ENCODE data around the gene NR5A1.

NR5A1 gene

GRCh38 chr9:124514874-124515273 lies 7.7 kb upstream of the NR5A1 start:
- no peaks in the 10 kb centered on the region for H3K9me3 ChIP-seq (ENCODE audit: severe bottlenecking)
- no peak for DNase-seq
- no peaks in the 10 kb centered on the region for H3K27me3 ChIP-seq (ENCODE audit: insufficient read depth, low read depth, severe bottlenecking)

GRCh38 chr9:124514125-124514524 lies 6.9 kb upstream of the NR5A1 start:
- H3K9me3 ChIP-seq (ENCODE audit: severe bottlenecking), result no peaks in the 10 kb centered on the region
- no peak for TF ChIP-seq CTCF (IDR thresholded peaks at IDR 0.05; ENCODE audit: low read depth, low read length)
- DNase-seq, result no peak
- no peak overlapping the region for H3K4me3 ChIP-seq (ENCODE audit: low read depth, low read length)
- H3K27ac ChIP-seq, result 0 out of 2 replicates have a peak overlapping the region, but pooled peaks have one; percentile 1
- peaks cover 4% of the 10 kb centered on the region; the same call in 1 of the 2 replicates for H3K36me3 ChIP-seq
- H3K27me3 ChIP-seq (ENCODE audit: insufficient read depth, low read depth, severe bottlenecking), result no peaks in the 10 kb centered on the region

More at GRCh38 chr9:124514874-124515273, 7.7 kb upstream of the NR5A1 start:
- Histone ChIP-seq H3K27ac (peak overlapping the region; percentile 72), H3K4me3 (ENCODE audit: low read depth, low read length) (no peak overlapping the region), H3K36me3 (peaks cover 8% of the 10 kb centered on the region; the same call in 1 of the 2 replicates)
- TF ChIP-seq CTCF (IDR thresholded peaks at IDR 0.05; ENCODE audit: low read depth, low read length), result no peak

GRCh38 chr9:124513376-124513994 lies 6.3 kb upstream of the NR5A1 start:
- peak overlapping the region; percentile 5; the same call in 1 of the 2 replicates for H3K27ac ChIP-seq
- no peak overlapping the region for H3K4me3 ChIP-seq (ENCODE audit: low read depth, low read length)
- TF ChIP-seq CTCF (IDR thresholded peaks at IDR 0.05; ENCODE audit: low read depth, low read length), result no peak
- no peaks in the 10 kb centered on the region for H3K9me3 ChIP-seq (ENCODE audit: severe bottlenecking)
- H3K36me3 ChIP-seq, result no peaks in the 10 kb centered on the region
- H3K27me3 ChIP-seq (ENCODE audit: insufficient read depth, low read depth, severe bottlenecking), result no peaks in the 10 kb centered on the region
- no peak for DNase-seq

GRCh38 chr9:124512806-124513204 lies 5.6 kb upstream of the NR5A1 start:
- H3K4me3 ChIP-seq (ENCODE audit: low read depth, low read length), result no peak overlapping the region
- H3K27me3 ChIP-seq (ENCODE audit: insufficient read depth, low read depth, severe bottlenecking), result no peaks in the 10 kb centered on the region
- no peak for DNase-seq
- H3K36me3 ChIP-seq, result no peaks in the 10 kb centered on the region
- H3K9me3 ChIP-seq (ENCODE audit: severe bottlenecking), result no peaks in the 10 kb centered on the region
- TF ChIP-seq CTCF (IDR thresholded peaks at IDR 0.05; ENCODE audit: low read depth, low read length), result no peak
- no peak overlapping the region for H3K27ac ChIP-seq

- Histone ChIP-seq H3K27me3 (ENCODE audit: insufficient read depth, low read depth, severe bottlenecking) (no peaks in the 10 kb centered on the region), H3K36me3 (no peaks in the 10 kb centered on the region), H3K4me3 (ENCODE audit: low read depth, low read length) (no peak overlapping the region), H3K27ac (0 out of 2 replicates have a peak overlapping the region, but pooled peaks have one; percentile 3), H3K9me3 (ENCODE audit: severe bottlenecking) (no peaks in the 10 kb centered on the region)
- no peak for TF ChIP-seq CTCF (IDR thresholded peaks at IDR 0.05; ENCODE audit: low read depth, low read length)
- no peak for DNase-seq
These were observed 4.9 kb upstream of the NR5A1 start for GRCh38 chr9:124511891-124512805.

Measured in WERI-Rb-1 (cell line).